Measurements from ENCODE around the gene IGFL4.

DNA sequence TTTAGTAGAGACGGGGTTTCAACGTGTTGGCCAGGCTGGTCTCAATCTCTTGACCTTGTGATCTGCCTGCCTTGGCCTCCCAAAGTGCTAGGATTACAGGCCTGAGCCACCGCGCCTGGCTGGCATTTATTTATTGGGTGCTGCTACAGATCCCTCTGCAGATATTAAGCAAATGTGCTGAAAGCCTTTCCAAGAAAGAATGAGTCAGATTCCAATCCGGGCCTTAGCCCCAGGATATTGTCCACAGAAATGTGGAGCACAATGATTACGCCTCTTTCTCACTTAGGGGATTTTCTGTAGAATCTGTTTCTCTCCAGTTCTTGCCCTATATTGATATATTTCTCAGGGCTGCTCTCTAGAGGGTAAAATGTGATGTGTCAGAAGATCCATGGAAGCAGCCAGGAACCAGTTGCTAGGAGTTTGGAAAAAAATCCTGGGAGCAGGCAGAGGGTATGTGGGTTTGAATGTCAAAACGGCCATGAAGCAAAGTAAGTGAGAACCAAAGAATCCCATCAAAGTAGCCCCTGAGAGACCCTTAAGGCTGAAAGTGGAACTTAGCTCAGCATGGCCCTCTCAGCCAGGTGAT, 24.8 kb upstream of the IGFL4 start:
- TF ChIP-seq POLR2A (IDR thresholded peaks at IDR 0.05) (no peak), POLR2AphosphoS5 (IDR thresholded peaks at IDR 0.05) (no peak)
- TF ChIP-seq, protein P1, sequence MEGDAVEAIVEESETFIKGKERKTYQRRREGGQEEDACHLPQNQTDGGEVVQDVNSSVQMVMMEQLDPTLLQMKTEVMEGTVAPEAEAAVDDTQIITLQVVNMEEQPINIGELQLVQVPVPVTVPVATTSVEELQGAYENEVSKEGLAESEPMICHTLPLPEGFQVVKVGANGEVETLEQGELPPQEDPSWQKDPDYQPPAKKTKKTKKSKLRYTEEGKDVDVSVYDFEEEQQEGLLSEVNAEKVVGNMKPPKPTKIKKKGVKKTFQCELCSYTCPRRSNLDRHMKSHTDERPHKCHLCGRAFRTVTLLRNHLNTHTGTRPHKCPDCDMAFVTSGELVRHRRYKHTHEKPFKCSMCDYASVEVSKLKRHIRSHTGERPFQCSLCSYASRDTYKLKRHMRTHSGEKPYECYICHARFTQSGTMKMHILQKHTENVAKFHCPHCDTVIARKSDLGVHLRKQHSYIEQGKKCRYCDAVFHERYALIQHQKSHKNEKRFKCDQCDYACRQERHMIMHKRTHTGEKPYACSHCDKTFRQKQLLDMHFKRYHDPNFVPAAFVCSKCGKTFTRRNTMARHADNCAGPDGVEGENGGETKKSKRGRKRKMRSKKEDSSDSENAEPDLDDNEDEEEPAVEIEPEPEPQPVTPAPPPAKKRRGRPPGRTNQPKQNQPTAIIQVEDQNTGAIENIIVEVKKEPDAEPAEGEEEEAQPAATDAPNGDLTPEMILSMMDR (IDR thresholded peaks at IDR 0.05): no peak

Measured in breast epithelium (tissue), 3 donors.